WTC11 (cell line): ENCODE data around the gene IPPK. TPM values are rescaled to one million over a fixed set of nuclear protein-coding genes. Genes with fewer than 3 reads are reported as not detected.

Experiments
- ATAC-seq: fragments of 200-7000 bp; cut with Tn5 transposase; 2 replicates; pipeline ENCODE4 v1.10.0; 2021; ENCODE audit warnings: mild to moderate bottlenecking, moderate library complexity
- CTCF ChIA-PET: fragments of 300-600 bp; sonication (Branson Sonifier 250); formaldehyde crosslinking; loops from one replicate; lab custom pipeline; 2021; ENCODE audit warnings: antibody characterized with exemption; lab: Charles Lee
- POLR2A ChIA-PET: fragments of 350-600 bp; sonication (Branson Sonifier 250); formaldehyde crosslinking; loops from one replicate; lab custom pipeline; 2021; ENCODE audit warnings: antibody characterized with exemption; lab: Charles Lee
- DNase-seq: peaks from one replicate; pipeline ENCODE4 v3.0.0; 2021; ENCODE audit warnings: low spot score
- H3K27ac Mint-ChIP-seq: 2 replicates; pipeline ENCODE4 v1.8.0; 2021; ENCODE audit warnings: mixed read lengths
- H3K27me3 Mint-ChIP-seq: 2 replicates; pipeline ENCODE4 v1.8.0; 2021; ENCODE audit warnings: low read depth, mild to moderate bottlenecking, moderate library complexity, mixed read lengths
- H3K36me3 Mint-ChIP-seq: 2 replicates; pipeline ENCODE4 v1.8.0; 2021; ENCODE audit warnings: mixed read lengths
- H3K4me1 Mint-ChIP-seq: 2 replicates; pipeline ENCODE4 v1.8.0; 2022; ENCODE audit warnings: mixed read lengths
- H3K4me3 Mint-ChIP-seq: 2 replicates; pipeline ENCODE4 v1.8.0; 2021; ENCODE audit warnings: mild to moderate bottlenecking, moderate library complexity, mixed read lengths
- H3K9me3 Mint-ChIP-seq: 2 replicates; pipeline ENCODE4 v1.8.0; 2021; ENCODE audit warnings: mixed read lengths
- ATF2 ChIP-seq: sonication (generic); formaldehyde crosslinking; IDR thresholded peaks from 2 replicates; pipeline ENCODE4 v1.8.1; 2022; ENCODE audit warnings: low read depth, missing genetic modification reagents, borderline replicate concordance
- ELF4 ChIP-seq: sonication (generic); formaldehyde crosslinking; IDR thresholded peaks from 2 replicates; pipeline ENCODE4 v1.8.1; 2022; ENCODE audit warnings: low read depth, mild to moderate bottlenecking, moderate library complexity, missing genetic modification reagents
- ETV6 ChIP-seq: sonication (generic); formaldehyde crosslinking; IDR thresholded peaks from 2 replicates; pipeline ENCODE4 v1.8.1; 2022; ENCODE audit warnings: mild to moderate bottlenecking, missing genetic modification reagents
- GTF2I ChIP-seq: fragments of 250-450 bp; sonication (Bioruptor Pico); conservative IDR thresholded peaks from 2 replicates; pipeline ENCODE4 v1.4.0; 2021; ENCODE audit warnings: mild to moderate bottlenecking
- IRF1 ChIP-seq: sonication (generic); formaldehyde crosslinking; IDR thresholded peaks from 2 replicates; pipeline ENCODE4 v1.8.0; 2023; ENCODE audit warnings: missing genetic modification reagents
- IRF2 ChIP-seq: sonication (generic); formaldehyde crosslinking; IDR thresholded peaks from 2 replicates; pipeline ENCODE4 v1.8.0; 2022; ENCODE audit warnings: low read depth, missing genetic modification reagents, borderline replicate concordance
- JUN ChIP-seq: sonication (generic); formaldehyde crosslinking; IDR thresholded peaks from 2 replicates; pipeline ENCODE4 v1.8.0; 2023; ENCODE audit warnings: mild to moderate bottlenecking, missing genetic modification reagents
- SOX15 ChIP-seq: fragments of 250-450 bp; sonication (Bioruptor Pico); IDR thresholded peaks from 2 replicates; pipeline ENCODE4 v1.9.0; 2021; ENCODE audit warnings: mild to moderate bottlenecking
- TCF7 ChIP-seq: sonication (generic); formaldehyde crosslinking; IDR thresholded peaks from 2 replicates; pipeline ENCODE4 v1.8.0; 2022; ENCODE audit warnings: mild to moderate bottlenecking, low read depth, missing genetic modification reagents, moderate library complexity
- TEAD1 ChIP-seq: sonication (generic); formaldehyde crosslinking; IDR thresholded peaks from 2 replicates; pipeline ENCODE4 v1.8.0; 2022; ENCODE audit warnings: mild to moderate bottlenecking, missing genetic modification reagents
- TEAD4 ChIP-seq: sonication (generic); formaldehyde crosslinking; IDR thresholded peaks from 2 replicates; pipeline ENCODE4 v1.8.0; 2022; ENCODE audit warnings: mild to moderate bottlenecking, missing genetic modification reagents
- USF2 ChIP-seq: sonication (generic); formaldehyde crosslinking; IDR thresholded peaks from 2 replicates; pipeline ENCODE4 v1.8.1; 2023; ENCODE audit warnings: mild to moderate bottlenecking, missing genetic modification reagents, moderate library complexity
- ZNF232 ChIP-seq: sonication (generic); formaldehyde crosslinking; IDR thresholded peaks from 2 replicates; pipeline ENCODE4 v1.8.0; 2022; ENCODE audit warnings: mild to moderate bottlenecking, missing genetic modification reagents
- ZNF281 ChIP-seq: sonication (generic); formaldehyde crosslinking; IDR thresholded peaks from 2 replicates; pipeline ENCODE4 v1.8.0; 2023; ENCODE audit warnings: mild to moderate bottlenecking, missing genetic modification reagents
- ZNF317 ChIP-seq: sonication (generic); formaldehyde crosslinking; IDR thresholded peaks from 2 replicates; pipeline ENCODE4 v1.8.1; 2023; ENCODE audit warnings: low read depth, mild to moderate bottlenecking, moderate library complexity, missing genetic modification reagents, borderline replicate concordance
- ZNF425 ChIP-seq: fragments of 250-450 bp; sonication (Bioruptor Pico); conservative IDR thresholded peaks from 2 replicates; pipeline ENCODE4 v1.9.0; 2021; ENCODE audit warnings: mild to moderate bottlenecking
- total RNA-seq: library from RNA; stranded (reverse); gene quantifications from 3 replicates; pipeline ENCODE4 v1.2.3, GENCODE V29; 2021

The IPPK gene
- total RNA-seq, 1 experiment from 2014 or later, result 8.6 TPM

- DNase-seq (no peak), ATAC-seq (no peak)
- H3K4me1 Mint-ChIP-seq, result peaks cover under 1% of the 10 kb centered on the region
- H3K36me3 Mint-ChIP-seq, result peaks cover 19% of the 10 kb centered on the region
- TF ChIP-seq GTF2I (CRISPR knock-in tag) (no peak), IRF1 (CRISPR knock-in tag) (no peak), JUN (no peak), TEAD4 (CRISPR knock-in tag) (no peak)
- H3K27ac Mint-ChIP-seq, result peak overlapping the region; percentile 60; the same call in 1 of the 2 replicates
- H3K9me3 Mint-ChIP-seq, result no peaks in the 10 kb centered on the region
- ChIA-PET CTCF (no interaction called here), POLR2A (no interaction called here)
- no peaks in the 10 kb centered on the region for H3K27me3 Mint-ChIP-seq
- no peak overlapping the region for H3K4me3 Mint-ChIP-seq
Observed at GRCh38 chr9:92654481-92655301, 15.2 kb downstream of the IPPK start.

- Mint-ChIP-seq H3K4me1 (no peaks in the 10 kb centered on the region), H3K9me3 (no peaks in the 10 kb centered on the region), H3K27ac (no peak overlapping the region), H3K27me3 (no peaks in the 10 kb centered on the region), H3K4me3 (no peak overlapping the region), H3K36me3 (peaks cover 27% of the 10 kb centered on the region)
- ChIA-PET POLR2A (no interaction called here), CTCF (no interaction called here)
- no peak for DNase-seq
- ATAC-seq, result no peak
- TF ChIP-seq USF2 (CRISPR knock-in tag), result no peak
- no peak for TF ChIP-seq SOX15 (CRISPR knock-in tag)
- TF ChIP-seq ZNF317 (CRISPR knock-in tag), result no peak
- TF ChIP-seq, all 79 proteins: peak for 0
Observed at GRCh38 chr9:92652461-92652860, 17.5 kb downstream of the IPPK start.

GRCh38 chr9:92650839-92651621 is 18.9 kb downstream of the IPPK start:
- no peaks in the 10 kb centered on the region for H3K27me3 Mint-ChIP-seq
- ATAC-seq (no peak), DNase-seq (no peak)
- ChIA-PET POLR2A (no interaction called here), CTCF (no interaction called here)
- H3K36me3 Mint-ChIP-seq, result peaks cover 38% of the 10 kb centered on the region
- TF ChIP-seq ELF4 (no peak), IRF2 (CRISPR knock-in tag) (no peak)
- no peak overlapping the region for H3K27ac Mint-ChIP-seq
- H3K4me3 Mint-ChIP-seq, result no peak overlapping the region
- H3K4me1 Mint-ChIP-seq, result no peaks in the 10 kb centered on the region
- no peaks in the 10 kb centered on the region for H3K9me3 Mint-ChIP-seq

- Mint-ChIP-seq H3K4me1 (no peaks in the 10 kb centered on the region), H3K27me3 (no peaks in the 10 kb centered on the region), H3K27ac (no peak overlapping the region), H3K9me3 (no peaks in the 10 kb centered on the region), H3K36me3 (peaks cover 44% of the 10 kb centered on the region), H3K4me3 (no peak overlapping the region)
- ATAC-seq (no peak), DNase-seq (no peak)
- ChIA-PET POLR2A (no interaction called here), CTCF (no interaction called here)
- no peak for TF ChIP-seq IRF1 (CRISPR knock-in tag)
- no peak for TF ChIP-seq ETV6 (CRISPR knock-in tag)
- TF ChIP-seq ZNF425, result no peak
- TF ChIP-seq ZNF232 (CRISPR knock-in tag), result no peak
- no peak for TF ChIP-seq ZNF281 (CRISPR knock-in tag)
- TF ChIP-seq TCF7 (CRISPR knock-in tag), result no peak
- TF ChIP-seq IRF2 (CRISPR knock-in tag), result no peak
- TF ChIP-seq ATF2, result no peak
- no peak for TF ChIP-seq TEAD1 (CRISPR knock-in tag)
- TF ChIP-seq ZNF317 (CRISPR knock-in tag), result no peak
Observed at GRCh38 chr9:92650296-92650695, 19.6 kb downstream of the IPPK start.
